ENCODE data around the gene B3GALT2. TPM values are rescaled to one million over a fixed set of nuclear protein-coding genes. Genes with fewer than 3 reads are reported as not detected.
A peak's percentile ranks its signal among the peaks of the same experiment; 100 is the strongest.

B3GALT2 gene
- total RNA-seq, 1 experiment from 2014 or later, result not detected

DNA sequence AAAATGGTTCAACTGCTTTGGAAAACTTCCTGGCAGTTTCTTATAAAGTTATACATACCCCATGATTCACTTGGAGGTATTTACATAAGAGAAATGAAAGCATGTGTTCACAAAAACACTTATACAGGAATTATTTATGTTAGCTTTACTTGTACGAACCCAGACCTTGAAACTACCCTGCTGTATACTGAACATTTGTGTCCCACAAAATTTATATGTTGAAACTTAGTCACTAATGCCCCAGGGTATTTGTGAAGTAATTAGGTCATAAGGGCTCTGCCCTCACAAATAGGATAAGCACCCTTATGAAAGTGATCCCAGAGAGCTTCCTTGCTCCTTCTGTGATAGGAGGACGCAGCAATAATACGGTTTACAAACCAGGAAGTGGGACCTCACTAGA, 42.7 kb upstream of the B3GALT2 start:
- no peaks in the 10 kb centered on the region for H3K9me3 Mint-ChIP-seq
- no peak for TF ChIP-seq JAZF1 (CRISPR knock-in tag; IDR thresholded peaks at IDR 0.05)
- TF ChIP-seq, protein P1, sequence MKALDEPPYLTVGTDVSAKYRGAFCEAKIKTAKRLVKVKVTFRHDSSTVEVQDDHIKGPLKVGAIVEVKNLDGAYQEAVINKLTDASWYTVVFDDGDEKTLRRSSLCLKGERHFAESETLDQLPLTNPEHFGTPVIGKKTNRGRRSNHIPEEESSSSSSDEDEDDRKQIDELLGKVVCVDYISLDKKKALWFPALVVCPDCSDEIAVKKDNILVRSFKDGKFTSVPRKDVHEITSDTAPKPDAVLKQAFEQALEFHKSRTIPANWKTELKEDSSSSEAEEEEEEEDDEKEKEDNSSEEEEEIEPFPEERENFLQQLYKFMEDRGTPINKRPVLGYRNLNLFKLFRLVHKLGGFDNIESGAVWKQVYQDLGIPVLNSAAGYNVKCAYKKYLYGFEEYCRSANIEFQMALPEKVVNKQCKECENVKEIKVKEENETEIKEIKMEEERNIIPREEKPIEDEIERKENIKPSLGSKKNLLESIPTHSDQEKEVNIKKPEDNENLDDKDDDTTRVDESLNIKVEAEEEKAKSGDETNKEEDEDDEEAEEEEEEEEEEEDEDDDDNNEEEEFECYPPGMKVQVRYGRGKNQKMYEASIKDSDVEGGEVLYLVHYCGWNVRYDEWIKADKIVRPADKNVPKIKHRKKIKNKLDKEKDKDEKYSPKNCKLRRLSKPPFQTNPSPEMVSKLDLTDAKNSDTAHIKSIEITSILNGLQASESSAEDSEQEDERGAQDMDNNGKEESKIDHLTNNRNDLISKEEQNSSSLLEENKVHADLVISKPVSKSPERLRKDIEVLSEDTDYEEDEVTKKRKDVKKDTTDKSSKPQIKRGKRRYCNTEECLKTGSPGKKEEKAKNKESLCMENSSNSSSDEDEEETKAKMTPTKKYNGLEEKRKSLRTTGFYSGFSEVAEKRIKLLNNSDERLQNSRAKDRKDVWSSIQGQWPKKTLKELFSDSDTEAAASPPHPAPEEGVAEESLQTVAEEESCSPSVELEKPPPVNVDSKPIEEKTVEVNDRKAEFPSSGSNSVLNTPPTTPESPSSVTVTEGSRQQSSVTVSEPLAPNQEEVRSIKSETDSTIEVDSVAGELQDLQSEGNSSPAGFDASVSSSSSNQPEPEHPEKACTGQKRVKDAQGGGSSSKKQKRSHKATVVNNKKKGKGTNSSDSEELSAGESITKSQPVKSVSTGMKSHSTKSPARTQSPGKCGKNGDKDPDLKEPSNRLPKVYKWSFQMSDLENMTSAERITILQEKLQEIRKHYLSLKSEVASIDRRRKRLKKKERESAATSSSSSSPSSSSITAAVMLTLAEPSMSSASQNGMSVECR (CRISPR knock-in tag; IDR thresholded peaks at IDR 0.05; ENCODE audit: borderline replicate concordance), result no peak
- TF ChIP-seq SOX15 (CRISPR knock-in tag; IDR thresholded peaks at IDR 0.05), result no peak
- ChIA-PET POLR2A (no interaction called here), CTCF (no interaction called here)
- H3K27ac Mint-ChIP-seq, result no peak overlapping the region
- DNase-seq (ENCODE audit: low spot score), result no peak
- H3K36me3 Mint-ChIP-seq, result 0 out of 2 replicates have a peak, but pooled peaks cover 2% of the 10 kb centered on the region
- no peak overlapping the region for H3K4me3 Mint-ChIP-seq
- H3K4me1 Mint-ChIP-seq, result no peaks in the 10 kb centered on the region
- no peaks in the 10 kb centered on the region for H3K27me3 Mint-ChIP-seq (ENCODE audit: low read depth)
- ATAC-seq, result no peak

DNA sequence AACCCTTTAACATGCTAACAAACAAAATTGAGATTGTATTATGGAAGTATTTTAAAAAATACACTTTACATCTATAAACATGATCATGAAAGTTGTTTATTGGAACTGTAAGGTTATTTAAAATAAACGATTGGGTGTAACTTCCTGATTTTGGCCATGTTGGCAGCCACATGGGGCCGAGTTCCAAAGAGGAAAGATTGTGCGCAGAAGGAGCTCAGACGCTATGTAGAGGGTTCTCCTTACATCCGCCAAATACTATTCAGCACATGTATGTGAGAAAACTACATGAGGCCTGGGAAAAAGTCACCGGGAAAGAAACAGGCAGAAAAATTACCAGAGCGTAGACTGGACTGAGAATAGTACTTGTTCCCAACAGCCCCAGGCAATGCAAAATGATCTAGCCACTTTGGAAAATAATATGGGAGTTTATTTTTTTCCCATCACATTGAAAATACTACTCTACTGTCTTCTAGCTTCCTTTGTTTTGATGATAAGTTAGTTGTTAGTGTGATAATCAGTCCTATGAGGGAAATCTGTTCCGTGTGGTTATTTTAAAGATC, 35.7 kb upstream of the B3GALT2 start:
- no peak for DNase-seq (ENCODE audit: low spot score)
- no peak for ATAC-seq
- H3K36me3 Mint-ChIP-seq, result peaks cover 15% of the 10 kb centered on the region; the same call in 1 of the 2 replicates
- no peaks in the 10 kb centered on the region for H3K9me3 Mint-ChIP-seq
- POLR2A ChIA-PET, result no interaction called here
- no peak overlapping the region for H3K4me3 Mint-ChIP-seq
- H3K27ac Mint-ChIP-seq, result peak overlapping the region; percentile 68; the same call in 1 of the 2 replicates
- CTCF ChIA-PET, result no interaction called here
- H3K27me3 Mint-ChIP-seq (ENCODE audit: low read depth), result no peaks in the 10 kb centered on the region
- peaks cover 38% of the 10 kb centered on the region for H3K4me1 Mint-ChIP-seq
- TF ChIP-seq RORB (CRISPR knock-in tag; IDR thresholded peaks at IDR 0.05) (no peak), ZNF121 (CRISPR knock-in tag; IDR thresholded peaks at IDR 0.05) (no peak), ZNF396 (CRISPR knock-in tag; IDR thresholded peaks at IDR 0.05; ENCODE audit: borderline replicate concordance) (no peak), ETV6 (CRISPR knock-in tag; IDR thresholded peaks at IDR 0.05) (no peak), ESRRA (CRISPR knock-in tag; IDR thresholded peaks at IDR 0.05; ENCODE audit: borderline replicate concordance) (no peak), NFYB (CRISPR knock-in tag; conservative IDR thresholded peaks at IDR 0.05; ENCODE audit: low read depth) (no peak), ZNF263 (CRISPR knock-in tag; IDR thresholded peaks at IDR 0.05; ENCODE audit: low read depth) (no peak), NR2C2 (CRISPR knock-in tag; IDR thresholded peaks at IDR 0.05) (no peak), SOX15 (CRISPR knock-in tag; IDR thresholded peaks at IDR 0.05) (no peak), PRRX2 (CRISPR knock-in tag; IDR thresholded peaks at IDR 0.05) (no peak)
- TF ChIP-seq, protein P2, sequence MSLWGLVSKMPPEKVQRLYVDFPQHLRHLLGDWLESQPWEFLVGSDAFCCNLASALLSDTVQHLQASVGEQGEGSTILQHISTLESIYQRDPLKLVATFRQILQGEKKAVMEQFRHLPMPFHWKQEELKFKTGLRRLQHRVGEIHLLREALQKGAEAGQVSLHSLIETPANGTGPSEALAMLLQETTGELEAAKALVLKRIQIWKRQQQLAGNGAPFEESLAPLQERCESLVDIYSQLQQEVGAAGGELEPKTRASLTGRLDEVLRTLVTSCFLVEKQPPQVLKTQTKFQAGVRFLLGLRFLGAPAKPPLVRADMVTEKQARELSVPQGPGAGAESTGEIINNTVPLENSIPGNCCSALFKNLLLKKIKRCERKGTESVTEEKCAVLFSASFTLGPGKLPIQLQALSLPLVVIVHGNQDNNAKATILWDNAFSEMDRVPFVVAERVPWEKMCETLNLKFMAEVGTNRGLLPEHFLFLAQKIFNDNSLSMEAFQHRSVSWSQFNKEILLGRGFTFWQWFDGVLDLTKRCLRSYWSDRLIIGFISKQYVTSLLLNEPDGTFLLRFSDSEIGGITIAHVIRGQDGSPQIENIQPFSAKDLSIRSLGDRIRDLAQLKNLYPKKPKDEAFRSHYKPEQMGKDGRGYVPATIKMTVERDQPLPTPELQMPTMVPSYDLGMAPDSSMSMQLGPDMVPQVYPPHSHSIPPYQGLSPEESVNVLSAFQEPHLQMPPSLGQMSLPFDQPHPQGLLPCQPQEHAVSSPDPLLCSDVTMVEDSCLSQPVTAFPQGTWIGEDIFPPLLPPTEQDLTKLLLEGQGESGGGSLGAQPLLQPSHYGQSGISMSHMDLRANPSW (CRISPR knock-in tag; conservative IDR thresholded peaks at IDR 0.05; ENCODE audit: low read depth), result no peak
- TF ChIP-seq, protein P3, sequence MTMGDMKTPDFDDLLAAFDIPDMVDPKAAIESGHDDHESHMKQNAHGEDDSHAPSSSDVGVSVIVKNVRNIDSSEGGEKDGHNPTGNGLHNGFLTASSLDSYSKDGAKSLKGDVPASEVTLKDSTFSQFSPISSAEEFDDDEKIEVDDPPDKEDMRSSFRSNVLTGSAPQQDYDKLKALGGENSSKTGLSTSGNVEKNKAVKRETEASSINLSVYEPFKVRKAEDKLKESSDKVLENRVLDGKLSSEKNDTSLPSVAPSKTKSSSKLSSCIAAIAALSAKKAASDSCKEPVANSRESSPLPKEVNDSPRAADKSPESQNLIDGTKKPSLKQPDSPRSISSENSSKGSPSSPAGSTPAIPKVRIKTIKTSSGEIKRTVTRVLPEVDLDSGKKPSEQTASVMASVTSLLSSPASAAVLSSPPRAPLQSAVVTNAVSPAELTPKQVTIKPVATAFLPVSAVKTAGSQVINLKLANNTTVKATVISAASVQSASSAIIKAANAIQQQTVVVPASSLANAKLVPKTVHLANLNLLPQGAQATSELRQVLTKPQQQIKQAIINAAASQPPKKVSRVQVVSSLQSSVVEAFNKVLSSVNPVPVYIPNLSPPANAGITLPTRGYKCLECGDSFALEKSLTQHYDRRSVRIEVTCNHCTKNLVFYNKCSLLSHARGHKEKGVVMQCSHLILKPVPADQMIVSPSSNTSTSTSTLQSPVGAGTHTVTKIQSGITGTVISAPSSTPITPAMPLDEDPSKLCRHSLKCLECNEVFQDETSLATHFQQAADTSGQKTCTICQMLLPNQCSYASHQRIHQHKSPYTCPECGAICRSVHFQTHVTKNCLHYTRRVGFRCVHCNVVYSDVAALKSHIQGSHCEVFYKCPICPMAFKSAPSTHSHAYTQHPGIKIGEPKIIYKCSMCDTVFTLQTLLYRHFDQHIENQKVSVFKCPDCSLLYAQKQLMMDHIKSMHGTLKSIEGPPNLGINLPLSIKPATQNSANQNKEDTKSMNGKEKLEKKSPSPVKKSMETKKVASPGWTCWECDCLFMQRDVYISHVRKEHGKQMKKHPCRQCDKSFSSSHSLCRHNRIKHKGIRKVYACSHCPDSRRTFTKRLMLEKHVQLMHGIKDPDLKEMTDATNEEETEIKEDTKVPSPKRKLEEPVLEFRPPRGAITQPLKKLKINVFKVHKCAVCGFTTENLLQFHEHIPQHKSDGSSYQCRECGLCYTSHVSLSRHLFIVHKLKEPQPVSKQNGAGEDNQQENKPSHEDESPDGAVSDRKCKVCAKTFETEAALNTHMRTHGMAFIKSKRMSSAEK (CRISPR knock-in tag; IDR thresholded peaks at IDR 0.05; ENCODE audit: borderline replicate concordance), result no peak
- TF ChIP-seq, protein P4, sequence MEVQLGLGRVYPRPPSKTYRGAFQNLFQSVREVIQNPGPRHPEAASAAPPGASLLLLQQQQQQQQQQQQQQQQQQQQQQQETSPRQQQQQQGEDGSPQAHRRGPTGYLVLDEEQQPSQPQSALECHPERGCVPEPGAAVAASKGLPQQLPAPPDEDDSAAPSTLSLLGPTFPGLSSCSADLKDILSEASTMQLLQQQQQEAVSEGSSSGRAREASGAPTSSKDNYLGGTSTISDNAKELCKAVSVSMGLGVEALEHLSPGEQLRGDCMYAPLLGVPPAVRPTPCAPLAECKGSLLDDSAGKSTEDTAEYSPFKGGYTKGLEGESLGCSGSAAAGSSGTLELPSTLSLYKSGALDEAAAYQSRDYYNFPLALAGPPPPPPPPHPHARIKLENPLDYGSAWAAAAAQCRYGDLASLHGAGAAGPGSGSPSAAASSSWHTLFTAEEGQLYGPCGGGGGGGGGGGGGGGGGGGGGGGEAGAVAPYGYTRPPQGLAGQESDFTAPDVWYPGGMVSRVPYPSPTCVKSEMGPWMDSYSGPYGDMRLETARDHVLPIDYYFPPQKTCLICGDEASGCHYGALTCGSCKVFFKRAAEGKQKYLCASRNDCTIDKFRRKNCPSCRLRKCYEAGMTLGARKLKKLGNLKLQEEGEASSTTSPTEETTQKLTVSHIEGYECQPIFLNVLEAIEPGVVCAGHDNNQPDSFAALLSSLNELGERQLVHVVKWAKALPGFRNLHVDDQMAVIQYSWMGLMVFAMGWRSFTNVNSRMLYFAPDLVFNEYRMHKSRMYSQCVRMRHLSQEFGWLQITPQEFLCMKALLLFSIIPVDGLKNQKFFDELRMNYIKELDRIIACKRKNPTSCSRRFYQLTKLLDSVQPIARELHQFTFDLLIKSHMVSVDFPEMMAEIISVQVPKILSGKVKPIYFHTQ (CRISPR knock-in tag; IDR thresholded peaks at IDR 0.05), result no peak
- TF ChIP-seq, protein P5, sequence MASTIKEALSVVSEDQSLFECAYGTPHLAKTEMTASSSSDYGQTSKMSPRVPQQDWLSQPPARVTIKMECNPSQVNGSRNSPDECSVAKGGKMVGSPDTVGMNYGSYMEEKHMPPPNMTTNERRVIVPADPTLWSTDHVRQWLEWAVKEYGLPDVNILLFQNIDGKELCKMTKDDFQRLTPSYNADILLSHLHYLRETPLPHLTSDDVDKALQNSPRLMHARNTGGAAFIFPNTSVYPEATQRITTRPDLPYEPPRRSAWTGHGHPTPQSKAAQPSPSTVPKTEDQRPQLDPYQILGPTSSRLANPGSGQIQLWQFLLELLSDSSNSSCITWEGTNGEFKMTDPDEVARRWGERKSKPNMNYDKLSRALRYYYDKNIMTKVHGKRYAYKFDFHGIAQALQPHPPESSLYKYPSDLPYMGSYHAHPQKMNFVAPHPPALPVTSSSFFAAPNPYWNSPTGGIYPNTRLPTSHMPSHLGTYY (CRISPR knock-in tag; IDR thresholded peaks at IDR 0.05), result no peak
- TF ChIP-seq, protein P6, sequence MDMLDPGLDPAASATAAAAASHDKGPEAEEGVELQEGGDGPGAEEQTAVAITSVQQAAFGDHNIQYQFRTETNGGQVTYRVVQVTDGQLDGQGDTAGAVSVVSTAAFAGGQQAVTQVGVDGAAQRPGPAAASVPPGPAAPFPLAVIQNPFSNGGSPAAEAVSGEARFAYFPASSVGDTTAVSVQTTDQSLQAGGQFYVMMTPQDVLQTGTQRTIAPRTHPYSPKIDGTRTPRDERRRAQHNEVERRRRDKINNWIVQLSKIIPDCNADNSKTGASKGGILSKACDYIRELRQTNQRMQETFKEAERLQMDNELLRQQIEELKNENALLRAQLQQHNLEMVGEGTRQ (CRISPR knock-in tag; IDR thresholded peaks at IDR 0.05), result no peak
- TF ChIP-seq, protein P7, sequence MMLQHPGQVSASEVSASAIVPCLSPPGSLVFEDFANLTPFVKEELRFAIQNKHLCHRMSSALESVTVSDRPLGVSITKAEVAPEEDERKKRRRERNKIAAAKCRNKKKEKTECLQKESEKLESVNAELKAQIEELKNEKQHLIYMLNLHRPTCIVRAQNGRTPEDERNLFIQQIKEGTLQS (CRISPR knock-in tag; conservative IDR thresholded peaks at IDR 0.05), result no peak
